HCT116 (cell line): ENCODE data around the gene HECTD2.

Experiments used
- CTCF ChIP-seq, 3 experiments: fragments of 200-600 bp in 1 of 3; sonication (generic) in 1 of 3; IDR thresholded peaks in 2 of 3; conservative IDR thresholded peaks in 1 of 3; 2 replicates each; pipeline ENCODE4 v1.5.1; 2012 to 2017; ENCODE audit warnings: low read depth in 2 of 3, low read length in 2 of 3, antibody characterized with exemption in 1 of 3, borderline replicate concordance in 1 of 3, control low read depth in 1 of 3, mild to moderate bottlenecking in 1 of 3, mixed read lengths in 1 of 3, mixed run types in 1 of 3, moderate library complexity in 1 of 3; ENCODE audit not compliant: insufficient read depth in 1 of 3
- EZH2 ChIP-seq: fragments of 200-600 bp; sonication (generic); IDR thresholded peaks from 2 replicates; pipeline ENCODE4 v1.6.1; 2017; ENCODE audit warnings: antibody characterized with exemption, mixed run types
- EZH2phosphoT487 ChIP-seq: fragments of 200-600 bp; IDR thresholded peaks from 2 replicates; pipeline ENCODE4 v1.6.1; 2018; ENCODE audit warnings: antibody characterized with exemption, borderline replicate concordance
- FOSL1 ChIP-seq: IDR thresholded peaks from 2 replicates; pipeline ENCODE4 v1.6.1; 2012; ENCODE audit warnings: low read depth
- POLR2A ChIP-seq: IDR thresholded peaks from 2 replicates; pipeline ENCODE4 v1.7.0; 2011; ENCODE audit warnings: borderline replicate concordance; ENCODE audit not compliant: insufficient read depth, insufficient read length; ENCODE audit errors: extremely low read depth
- POLR2AphosphoS5 ChIP-seq: IDR thresholded peaks from 2 replicates; pipeline ENCODE4 v1.6.1; 2011; ENCODE audit warnings: mild to moderate bottlenecking, low read depth, low read length, moderate library complexity
- TCF7L2 ChIP-seq: IDR thresholded peaks from 2 replicates; pipeline ENCODE4 v1.7.0; 2011; ENCODE audit warnings: borderline replicate concordance, inconsistent platforms; ENCODE audit not compliant: insufficient read depth, insufficient read length; ENCODE audit errors: extremely low read depth
- YY1 ChIP-seq: IDR thresholded peaks from 2 replicates; pipeline ENCODE4 v1.6.1; 2011; ENCODE audit warnings: low read length, low read depth, moderate library complexity, mild to moderate bottlenecking; ENCODE audit not compliant: insufficient replicate concordance; ENCODE audit errors: extremely low read depth
- ZFX ChIP-seq: fragments of 450-650 bp; IDR thresholded peaks from 2 replicates; pipeline ENCODE4 v1.6.1; 2017

- TF ChIP-seq CTCF (IDR thresholded peaks at IDR 0.05 in 2 of 3, conservative IDR thresholded peaks at IDR 0.05 in 1 of 3; ENCODE audit: borderline replicate concordance in 1 of 3, insufficient read depth in 1 of 3, low read depth in 2 of 3, low read length in 2 of 3), result no peak
- no peak for TF ChIP-seq POLR2A
- TF ChIP-seq FOSL1, result no peak
- TF ChIP-seq POLR2AphosphoS5, result no peak
- no peak for TF ChIP-seq YY1
- TF ChIP-seq EZH2phosphoT487, result no peak
- TF ChIP-seq ZFX, result no peak
- TF ChIP-seq EZH2, result no peak
- TF ChIP-seq TCF7L2, result no peak
These were observed 3.8 kb upstream of the HECTD2 start for GRCh38 chr10:91406322-91406721.
